ENCODE data around the gene MEAK7. TPM values are rescaled to one million over a fixed set of nuclear protein-coding genes. Genes with fewer than 3 reads are reported as not detected.

Gene MEAK7
- total and polyA plus RNA-seq, 2 of the 4 experiments (the other 2 are of a cell fraction), result 27.4 to 39.0 TPM

- Histone ChIP-seq H2AFZ (replicated peaks; ENCODE audit: low read length, poor library complexity) (no peak overlapping the region), H3K9ac (ENCODE audit: low read depth, low read length) (no peak overlapping the region), H2BK120ac (ENCODE audit: low read depth, low read length) (no peak overlapping the region), H3K4me2 (ENCODE audit: low read depth, low read length) (no peak overlapping the region), H3K4me3 (ENCODE audit: insufficient read depth, low read depth, low read length) (no peak overlapping the region), H3K23ac (ENCODE audit: low read depth, low read length) (no peak overlapping the region), H4K5ac (ENCODE audit: low read depth, low read length) (no peak overlapping the region), H4K8ac (ENCODE audit: low read depth in 2 of 2, low read length in 2 of 2) (no peak overlapping the region), H3K36me3 (ENCODE audit: control insufficient read depth, insufficient read depth, low read length) (no peaks in the 10 kb centered on the region), H2BK20ac (ENCODE audit: low read depth, low read length) (no peak overlapping the region), H4K20me1 (ENCODE audit: insufficient read depth, low read length) (no peaks in the 10 kb centered on the region), H3K27ac (ENCODE audit: insufficient read depth, low read length) (no peak overlapping the region), H3K27me3 (ENCODE audit: control insufficient read depth, insufficient read depth, low read length) (no peaks in the 10 kb centered on the region), H3K14ac (replicated peaks; ENCODE audit: low read depth, low read length) (no peak overlapping the region), H4K91ac (ENCODE audit: insufficient read depth, low read depth, low read length) (no peak overlapping the region), H2AK9ac (replicated peaks; ENCODE audit: low read depth, low read length, poor library complexity) (no peak overlapping the region), H3K4me1 (ENCODE audit: control insufficient read depth, insufficient read depth, low read length) (peaks cover 2% of the 10 kb centered on the region; the same call in 1 of the 2 replicates), H3K4ac (ENCODE audit: low read depth, low read length) (no peak overlapping the region), H3K9me1 (ENCODE audit: insufficient read depth, low read length) (peaks cover 5% of the 10 kb centered on the region; the same call in 1 of the 2 replicates), H3K79me1 (ENCODE audit: low read depth in 1 of 2, low read length in 2 of 2) (no peaks in the 10 kb centered on the region), H2BK15ac (ENCODE audit: low read depth, low read length) (no peak overlapping the region), H2AK5ac (ENCODE audit: low read depth, low read length) (no peak overlapping the region), H2BK5ac (ENCODE audit: low read depth, low read length, poor library complexity, severe bottlenecking) (no peak overlapping the region), H3K9me3 (ENCODE audit: control insufficient read depth, insufficient read depth, low read length) (no peaks in the 10 kb centered on the region), H3K56ac (ENCODE audit: extremely low read depth, insufficient read depth, low read length) (no peak overlapping the region), H3K18ac (ENCODE audit: low read depth, low read length) (no peak overlapping the region)
- CTCF ChIA-PET, result no interaction called here
- ATAC-seq (ENCODE audit: low read depth), result no peak
- in situ Hi-C loops (cut with MboI; ENCODE audit: low sequenced_read_pairs), result no loop called here
- WGBS, 2 experiments (ENCODE audit: extremely low coverage in 2 of 2, insufficient read length in 1 of 2), result no CpG with 5 or more reads among the region's 2 CpGs
- DNase-seq, result no peak
- POLR2A ChIA-PET (ENCODE audit: unreplicated experiment), result no interaction called here
- intact Hi-C loops (cut with micrococcal nuclease), result no loop called here
- BruUV-seq (replicated peaks), result no TSS peak
- TF ChIP-seq CHD1 (IDR thresholded peaks at IDR 0.05; ENCODE audit: low read depth, low read length) (no peak), RAD21 (IDR thresholded peaks at IDR 0.05; ENCODE audit: low read length) (no peak), SMC3 (IDR thresholded peaks at IDR 0.05; ENCODE audit: low read depth, low read length) (no peak), FOS (IDR thresholded peaks at IDR 0.05; ENCODE audit: low read depth, low read length) (no peak), MAFK (IDR thresholded peaks at IDR 0.05; ENCODE audit: low read depth, low read length) (no peak), RFX5 (IDR thresholded peaks at IDR 0.05; ENCODE audit: low read depth, low read length) (no peak), CEBPB (IDR thresholded peaks at IDR 0.05; ENCODE audit: low read depth, low read length) (no peak), POLR2A (IDR thresholded peaks at IDR 0.05; ENCODE audit: low read depth, low read length) (no peak), RCOR1 (IDR thresholded peaks at IDR 0.05; ENCODE audit: insufficient replicate concordance, low read length) (no peak), MXI1 (IDR thresholded peaks at IDR 0.05; ENCODE audit: borderline replicate concordance, low read depth, low read length) (no peak), MAZ (IDR thresholded peaks at IDR 0.05; ENCODE audit: borderline replicate concordance, low read depth, low read length) (no peak), BHLHE40 (IDR thresholded peaks at IDR 0.05; ENCODE audit: low read depth, low read length) (no peak), USF2 (IDR thresholded peaks at IDR 0.05; ENCODE audit: low read depth, low read length) (no peak)
- TF ChIP-seq, protein P1, sequence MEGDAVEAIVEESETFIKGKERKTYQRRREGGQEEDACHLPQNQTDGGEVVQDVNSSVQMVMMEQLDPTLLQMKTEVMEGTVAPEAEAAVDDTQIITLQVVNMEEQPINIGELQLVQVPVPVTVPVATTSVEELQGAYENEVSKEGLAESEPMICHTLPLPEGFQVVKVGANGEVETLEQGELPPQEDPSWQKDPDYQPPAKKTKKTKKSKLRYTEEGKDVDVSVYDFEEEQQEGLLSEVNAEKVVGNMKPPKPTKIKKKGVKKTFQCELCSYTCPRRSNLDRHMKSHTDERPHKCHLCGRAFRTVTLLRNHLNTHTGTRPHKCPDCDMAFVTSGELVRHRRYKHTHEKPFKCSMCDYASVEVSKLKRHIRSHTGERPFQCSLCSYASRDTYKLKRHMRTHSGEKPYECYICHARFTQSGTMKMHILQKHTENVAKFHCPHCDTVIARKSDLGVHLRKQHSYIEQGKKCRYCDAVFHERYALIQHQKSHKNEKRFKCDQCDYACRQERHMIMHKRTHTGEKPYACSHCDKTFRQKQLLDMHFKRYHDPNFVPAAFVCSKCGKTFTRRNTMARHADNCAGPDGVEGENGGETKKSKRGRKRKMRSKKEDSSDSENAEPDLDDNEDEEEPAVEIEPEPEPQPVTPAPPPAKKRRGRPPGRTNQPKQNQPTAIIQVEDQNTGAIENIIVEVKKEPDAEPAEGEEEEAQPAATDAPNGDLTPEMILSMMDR (conservative IDR thresholded peaks at IDR 0.05; ENCODE audit: low read depth, low read length), result no peak
- TF ChIP-seq, protein P2, sequence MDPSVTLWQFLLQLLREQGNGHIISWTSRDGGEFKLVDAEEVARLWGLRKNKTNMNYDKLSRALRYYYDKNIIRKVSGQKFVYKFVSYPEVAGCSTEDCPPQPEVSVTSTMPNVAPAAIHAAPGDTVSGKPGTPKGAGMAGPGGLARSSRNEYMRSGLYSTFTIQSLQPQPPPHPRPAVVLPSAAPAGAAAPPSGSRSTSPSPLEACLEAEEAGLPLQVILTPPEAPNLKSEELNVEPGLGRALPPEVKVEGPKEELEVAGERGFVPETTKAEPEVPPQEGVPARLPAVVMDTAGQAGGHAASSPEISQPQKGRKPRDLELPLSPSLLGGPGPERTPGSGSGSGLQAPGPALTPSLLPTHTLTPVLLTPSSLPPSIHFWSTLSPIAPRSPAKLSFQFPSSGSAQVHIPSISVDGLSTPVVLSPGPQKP (IDR thresholded peaks at IDR 0.05; ENCODE audit: borderline replicate concordance, low read depth, low read length), result no peak
- dilution Hi-C loops (cut with HindIII; ENCODE audit: low sequenced_read_pairs, unreplicated experiment), result no loop called here
These were observed 38.8 kb upstream of the MEAK7 start for GRCh38 chr16:84543253-84543652.
